ENCODE measurements around the gene UXT.

Gene UXT

DNA sequence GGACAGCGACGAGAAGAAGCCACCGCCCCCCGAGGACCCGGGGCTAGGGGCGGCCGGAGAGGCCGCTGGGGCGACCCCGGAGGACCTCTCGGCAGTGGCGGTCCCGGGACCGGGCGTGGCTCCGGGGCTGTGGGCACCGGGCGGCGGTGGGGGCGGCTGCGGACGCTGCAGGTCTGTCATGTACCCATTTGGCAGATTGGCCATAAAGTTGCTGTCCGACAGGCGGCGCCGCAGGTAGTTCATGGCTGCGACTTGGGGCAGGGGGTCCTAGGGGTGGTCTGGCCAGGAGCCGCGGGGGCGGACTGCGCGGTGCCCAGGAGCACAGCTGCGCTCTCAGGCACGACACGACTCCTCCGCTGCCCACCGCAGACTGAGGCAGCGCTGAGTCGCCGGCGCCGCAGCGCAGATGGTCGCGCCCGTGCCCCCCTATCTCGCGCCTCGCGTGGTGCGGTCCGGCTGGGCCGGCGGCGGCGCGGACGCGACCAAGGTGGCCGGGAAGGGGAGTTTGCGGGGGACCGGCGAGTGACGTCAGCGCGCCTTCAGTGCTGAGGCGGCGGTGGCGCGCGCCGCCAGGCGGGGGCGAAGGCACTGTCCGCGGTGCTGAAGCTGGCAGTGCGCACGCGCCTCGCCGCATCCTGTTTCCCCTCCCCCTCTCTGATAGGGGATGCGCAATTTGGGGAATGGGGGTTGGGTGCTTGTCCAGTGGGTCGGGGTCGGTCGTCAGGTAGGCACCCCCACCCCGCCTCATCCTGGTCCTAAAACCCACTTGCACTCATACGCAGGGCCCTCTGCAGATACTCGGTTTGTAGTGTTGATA lies 39.3 kb downstream of the UXT start, which contains the start of gene SYN1:
Gene SYN1, minus strand, starts transcription at position 372 of the 817 bp plus-strand sequence. Its CDS starts 129 bp downstream, at position 243.
- peak; percentile 77 to 88 for DNase-seq (ENCODE audit: low read depth in 2 of 2)
- TF ChIP-seq, protein P1, sequence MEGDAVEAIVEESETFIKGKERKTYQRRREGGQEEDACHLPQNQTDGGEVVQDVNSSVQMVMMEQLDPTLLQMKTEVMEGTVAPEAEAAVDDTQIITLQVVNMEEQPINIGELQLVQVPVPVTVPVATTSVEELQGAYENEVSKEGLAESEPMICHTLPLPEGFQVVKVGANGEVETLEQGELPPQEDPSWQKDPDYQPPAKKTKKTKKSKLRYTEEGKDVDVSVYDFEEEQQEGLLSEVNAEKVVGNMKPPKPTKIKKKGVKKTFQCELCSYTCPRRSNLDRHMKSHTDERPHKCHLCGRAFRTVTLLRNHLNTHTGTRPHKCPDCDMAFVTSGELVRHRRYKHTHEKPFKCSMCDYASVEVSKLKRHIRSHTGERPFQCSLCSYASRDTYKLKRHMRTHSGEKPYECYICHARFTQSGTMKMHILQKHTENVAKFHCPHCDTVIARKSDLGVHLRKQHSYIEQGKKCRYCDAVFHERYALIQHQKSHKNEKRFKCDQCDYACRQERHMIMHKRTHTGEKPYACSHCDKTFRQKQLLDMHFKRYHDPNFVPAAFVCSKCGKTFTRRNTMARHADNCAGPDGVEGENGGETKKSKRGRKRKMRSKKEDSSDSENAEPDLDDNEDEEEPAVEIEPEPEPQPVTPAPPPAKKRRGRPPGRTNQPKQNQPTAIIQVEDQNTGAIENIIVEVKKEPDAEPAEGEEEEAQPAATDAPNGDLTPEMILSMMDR (IDR thresholded peaks at IDR 0.05; ENCODE audit: low read depth, low read length) = no peak
- H3K4me3 ChIP-seq (replicated peaks in 1 of 2; ENCODE audit: low read depth in 2 of 2, low read length in 2 of 2) = peak within 1 kb of the TSS; percentile 39 to 51

DNA sequence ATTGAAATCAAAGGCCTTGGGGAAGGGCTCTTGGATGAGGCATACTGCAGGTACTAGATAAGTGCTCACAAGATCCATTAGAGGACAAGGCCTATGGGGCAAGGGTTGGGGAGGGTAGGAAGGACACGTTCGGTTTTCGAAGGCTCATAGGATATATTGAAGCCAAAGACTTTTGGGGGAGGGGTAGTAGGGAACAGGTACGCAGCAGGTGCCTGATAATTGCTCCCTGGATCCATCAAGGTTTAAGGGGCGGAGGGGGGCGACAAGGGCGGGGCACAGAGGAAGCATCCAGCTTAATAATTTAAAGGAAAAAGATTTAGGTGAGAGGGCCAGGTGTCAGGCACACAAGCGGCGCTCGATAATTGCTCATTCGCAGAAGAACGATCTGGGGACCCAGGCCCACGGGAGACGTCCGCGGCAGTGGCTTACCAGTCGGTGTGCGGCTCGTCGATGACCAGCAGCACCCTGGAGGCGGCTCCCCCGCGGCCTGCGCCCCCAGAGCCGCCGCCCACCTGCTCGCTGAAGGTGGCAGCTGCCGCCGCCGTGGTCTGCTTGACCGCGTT lies 40.0 kb downstream of the UXT start:
- TF ChIP-seq, protein P1 (IDR thresholded peaks at IDR 0.05; ENCODE audit: low read depth, low read length) = no peak
- H3K4me3 ChIP-seq (replicated peaks in 1 of 2; ENCODE audit: low read depth in 2 of 2, low read length in 2 of 2) = peak overlapping the region in 1 of 2 donors; percentile 51
- DNase-seq (ENCODE audit: low read depth in 2 of 2) = no peak

DNA sequence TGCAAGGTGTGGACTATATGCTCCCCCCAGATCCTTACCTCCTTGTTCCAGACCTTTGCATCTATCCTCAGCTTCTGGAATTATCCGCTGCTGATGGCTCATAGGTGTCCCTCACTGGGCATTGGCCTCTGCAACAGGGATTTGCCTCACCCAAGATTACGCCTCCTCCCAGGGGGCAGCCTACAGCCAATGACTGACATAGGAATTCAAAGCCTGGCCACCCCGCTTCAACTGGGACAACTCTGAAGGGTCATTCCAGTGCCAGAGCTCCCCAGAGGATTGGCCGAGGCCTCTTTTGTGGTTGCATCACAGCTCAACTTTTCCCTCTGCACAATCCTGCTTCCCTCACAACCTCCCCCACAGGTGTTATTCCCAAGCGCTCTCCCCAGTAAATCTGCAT lies 44.4 kb downstream of the UXT start:
- DNase-seq (ENCODE audit: low read depth in 2 of 2) = no peak
- TF ChIP-seq, protein P1 (IDR thresholded peaks at IDR 0.05; ENCODE audit: low read depth, low read length) = no peak
- H3K4me3 ChIP-seq (replicated peaks in 1 of 2; ENCODE audit: low read depth in 2 of 2, low read length in 2 of 2) = no peak overlapping the region

DNA sequence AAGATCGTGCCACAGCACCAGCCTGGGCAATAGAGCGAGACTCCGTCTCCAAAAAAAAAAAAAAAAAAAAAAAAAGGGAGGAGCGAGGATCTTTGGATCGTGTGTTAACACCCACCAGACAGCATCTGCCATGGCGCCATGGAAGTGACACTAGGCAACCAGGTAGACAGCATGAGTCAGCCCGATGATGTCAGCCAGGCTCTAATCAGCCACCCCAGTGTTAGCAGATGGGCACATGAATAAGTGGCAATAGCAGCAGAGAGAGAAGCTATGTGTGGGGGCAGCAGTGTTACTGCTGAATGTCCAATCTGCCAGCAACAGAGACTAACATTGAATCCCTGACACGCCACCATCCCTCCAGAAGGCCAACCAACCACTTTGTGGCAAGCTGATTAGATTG lies 45.9 kb downstream of the UXT start:
- TF ChIP-seq, protein P1 (IDR thresholded peaks at IDR 0.05; ENCODE audit: low read depth, low read length) = no peak
- H3K4me3 ChIP-seq (replicated peaks in 1 of 2; ENCODE audit: low read depth in 2 of 2, low read length in 2 of 2) = no peak overlapping the region
- DNase-seq (ENCODE audit: low read depth in 2 of 2) = no peak

DNA sequence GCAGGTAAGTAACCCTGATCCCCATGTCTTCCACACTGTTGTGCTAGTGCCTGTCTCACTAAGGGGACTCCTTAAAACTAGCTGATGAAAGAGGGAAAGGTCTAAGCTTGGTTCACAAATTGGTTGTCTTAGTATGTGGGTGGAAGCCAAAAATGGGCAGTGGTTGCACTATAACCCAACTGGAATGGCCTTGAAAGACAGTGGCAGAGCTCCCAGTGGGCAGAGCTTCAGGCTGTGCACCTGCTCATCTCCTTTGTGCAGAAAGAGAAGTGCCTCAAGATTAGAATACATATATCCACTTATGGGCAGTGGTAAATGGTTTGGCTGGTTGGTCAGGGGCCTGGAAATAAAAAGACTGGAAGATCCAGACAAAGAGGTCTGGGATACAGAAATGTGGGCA lies 46.6 kb downstream of the UXT start:
- no peak overlapping the region for H3K4me3 ChIP-seq (replicated peaks in 1 of 2; ENCODE audit: low read depth in 2 of 2, low read length in 2 of 2)
- TF ChIP-seq, protein P1 (IDR thresholded peaks at IDR 0.05; ENCODE audit: low read depth, low read length) = no peak
- DNase-seq (ENCODE audit: low read depth in 2 of 2) = no peak

DNA sequence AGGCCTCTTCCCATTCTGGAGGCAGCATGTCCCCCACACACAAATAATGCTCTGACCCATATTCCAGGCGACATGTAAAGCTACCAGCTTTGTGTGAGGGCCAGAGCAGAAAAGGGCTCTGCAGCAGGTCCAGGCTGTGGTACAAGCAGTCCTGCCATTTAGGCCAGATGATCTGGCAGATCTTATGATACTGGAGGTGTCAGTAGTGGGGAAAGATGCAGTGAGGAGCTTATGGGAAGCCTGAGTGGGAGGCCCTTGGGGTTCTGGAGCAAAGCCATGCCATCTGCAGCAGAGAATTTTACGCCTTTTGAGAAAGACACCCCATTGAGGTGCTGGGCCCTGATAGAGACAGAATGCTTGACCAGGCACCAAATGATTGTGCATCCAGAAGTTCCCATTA lies 47.1 kb downstream of the UXT start:
- no peak for DNase-seq (ENCODE audit: low read depth in 2 of 2)
- TF ChIP-seq, protein P1 (IDR thresholded peaks at IDR 0.05; ENCODE audit: low read depth, low read length) = no peak
- no peak overlapping the region for H3K4me3 ChIP-seq (replicated peaks in 1 of 2; ENCODE audit: low read depth in 2 of 2, low read length in 2 of 2)

Data from cardiac fibroblast (primary cell).